ENCODE measurements around the gene TTC21A.
A peak's percentile ranks its signal among the peaks of the same experiment; 100 is the strongest.

The TTC21A gene

DNA sequence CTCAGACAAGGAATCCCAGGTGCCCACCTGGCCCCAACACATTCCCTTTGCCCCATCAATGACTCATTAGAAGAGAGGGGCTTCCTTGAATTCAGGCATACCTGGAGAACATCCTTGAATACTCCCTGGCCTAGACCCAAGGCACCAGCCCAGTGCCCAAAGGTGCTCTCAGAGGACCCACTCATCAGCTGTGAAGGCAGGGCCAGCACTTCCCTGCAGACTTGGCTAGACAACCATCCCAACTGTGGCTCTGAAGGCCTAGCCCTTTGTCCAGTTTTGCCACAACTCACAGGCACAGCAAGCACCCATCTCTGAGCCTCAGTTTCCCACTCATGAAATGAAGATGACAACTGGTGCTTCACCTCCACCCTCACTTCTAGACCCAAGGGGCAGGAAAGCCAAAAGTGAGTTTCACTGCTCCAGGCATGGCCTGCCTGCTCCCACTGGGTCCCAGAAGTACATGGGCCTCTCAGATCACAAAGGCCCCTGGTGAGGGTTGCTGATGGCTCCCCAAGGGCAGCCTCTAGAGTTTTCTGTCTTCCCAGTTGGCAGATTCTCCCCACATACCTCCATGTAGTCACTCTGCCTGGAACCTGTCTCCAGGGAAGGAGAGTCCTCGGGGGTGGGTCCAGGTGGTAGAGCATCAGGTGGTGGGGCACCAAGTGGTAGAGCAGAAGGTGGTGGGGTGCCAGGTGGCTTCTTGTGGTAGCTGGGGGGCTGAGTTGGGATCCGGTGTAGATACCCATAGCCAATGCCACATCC is 7.6 kb upstream of the TTC21A start:
- no peak for DNase-seq (ENCODE audit: low spot score)
- TF ChIP-seq, protein P1, sequence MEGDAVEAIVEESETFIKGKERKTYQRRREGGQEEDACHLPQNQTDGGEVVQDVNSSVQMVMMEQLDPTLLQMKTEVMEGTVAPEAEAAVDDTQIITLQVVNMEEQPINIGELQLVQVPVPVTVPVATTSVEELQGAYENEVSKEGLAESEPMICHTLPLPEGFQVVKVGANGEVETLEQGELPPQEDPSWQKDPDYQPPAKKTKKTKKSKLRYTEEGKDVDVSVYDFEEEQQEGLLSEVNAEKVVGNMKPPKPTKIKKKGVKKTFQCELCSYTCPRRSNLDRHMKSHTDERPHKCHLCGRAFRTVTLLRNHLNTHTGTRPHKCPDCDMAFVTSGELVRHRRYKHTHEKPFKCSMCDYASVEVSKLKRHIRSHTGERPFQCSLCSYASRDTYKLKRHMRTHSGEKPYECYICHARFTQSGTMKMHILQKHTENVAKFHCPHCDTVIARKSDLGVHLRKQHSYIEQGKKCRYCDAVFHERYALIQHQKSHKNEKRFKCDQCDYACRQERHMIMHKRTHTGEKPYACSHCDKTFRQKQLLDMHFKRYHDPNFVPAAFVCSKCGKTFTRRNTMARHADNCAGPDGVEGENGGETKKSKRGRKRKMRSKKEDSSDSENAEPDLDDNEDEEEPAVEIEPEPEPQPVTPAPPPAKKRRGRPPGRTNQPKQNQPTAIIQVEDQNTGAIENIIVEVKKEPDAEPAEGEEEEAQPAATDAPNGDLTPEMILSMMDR (IDR thresholded peaks at IDR 0.05; ENCODE audit: extremely low read depth, missing control alignments) = no peak

DNA sequence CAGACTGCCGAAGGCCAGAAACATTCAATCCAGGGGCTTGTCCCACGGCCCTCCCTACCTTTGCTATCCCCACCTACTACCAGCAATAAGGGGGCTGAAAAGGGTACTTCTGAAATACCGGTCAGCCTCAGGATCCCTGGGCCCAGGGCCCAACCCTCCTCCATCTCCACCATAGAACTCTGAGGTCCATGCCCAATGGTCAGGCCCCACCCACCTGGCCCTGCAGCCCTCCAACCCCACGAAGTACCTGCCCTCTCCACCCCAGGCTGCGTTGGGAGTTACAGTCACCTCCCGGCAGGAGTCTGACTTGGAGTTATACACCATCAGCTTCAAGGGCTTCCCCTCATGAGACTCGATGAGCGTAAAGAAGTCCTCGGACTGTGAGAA is 7.0 kb upstream of the TTC21A start:
- DNase-seq (ENCODE audit: low spot score) = no peak
- TF ChIP-seq, protein P1 (IDR thresholded peaks at IDR 0.05; ENCODE audit: extremely low read depth, missing control alignments) = no peak

DNA sequence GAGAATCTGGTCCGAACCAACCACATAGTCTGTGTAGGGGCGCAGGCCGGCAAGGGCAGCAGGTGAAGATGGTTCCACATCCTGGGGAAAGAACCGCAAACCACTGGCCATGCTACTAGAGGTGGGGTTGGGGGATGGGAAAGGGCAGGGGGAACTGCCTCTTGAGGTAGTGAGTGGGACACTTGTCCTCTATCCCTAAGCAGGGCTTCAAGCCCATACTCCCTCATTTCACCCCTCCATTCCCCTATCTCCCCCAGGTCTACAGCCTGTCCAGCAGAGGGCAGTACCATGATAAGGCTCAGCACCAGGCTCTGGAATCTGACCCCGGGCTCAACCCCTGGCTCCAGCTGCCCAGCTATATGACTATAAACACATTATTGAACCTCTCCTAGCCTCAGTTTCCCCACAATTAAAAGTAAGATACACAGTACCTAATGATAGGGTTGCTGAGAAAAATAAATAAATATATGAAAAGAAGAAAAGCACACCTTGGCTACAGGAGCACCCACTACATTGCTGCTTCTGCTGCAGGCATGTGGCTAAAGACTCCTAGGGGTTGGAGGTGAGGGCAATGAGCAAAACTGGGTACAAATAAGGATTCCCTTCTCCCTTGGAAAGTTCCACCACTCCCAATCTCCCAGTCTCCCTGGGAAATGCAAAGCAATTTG is 6.3 kb upstream of the TTC21A start:
- TF ChIP-seq, protein P1 (IDR thresholded peaks at IDR 0.05; ENCODE audit: extremely low read depth, missing control alignments) = peak; percentile 78
- peak; percentile 82 for DNase-seq (ENCODE audit: low spot score)

DNA sequence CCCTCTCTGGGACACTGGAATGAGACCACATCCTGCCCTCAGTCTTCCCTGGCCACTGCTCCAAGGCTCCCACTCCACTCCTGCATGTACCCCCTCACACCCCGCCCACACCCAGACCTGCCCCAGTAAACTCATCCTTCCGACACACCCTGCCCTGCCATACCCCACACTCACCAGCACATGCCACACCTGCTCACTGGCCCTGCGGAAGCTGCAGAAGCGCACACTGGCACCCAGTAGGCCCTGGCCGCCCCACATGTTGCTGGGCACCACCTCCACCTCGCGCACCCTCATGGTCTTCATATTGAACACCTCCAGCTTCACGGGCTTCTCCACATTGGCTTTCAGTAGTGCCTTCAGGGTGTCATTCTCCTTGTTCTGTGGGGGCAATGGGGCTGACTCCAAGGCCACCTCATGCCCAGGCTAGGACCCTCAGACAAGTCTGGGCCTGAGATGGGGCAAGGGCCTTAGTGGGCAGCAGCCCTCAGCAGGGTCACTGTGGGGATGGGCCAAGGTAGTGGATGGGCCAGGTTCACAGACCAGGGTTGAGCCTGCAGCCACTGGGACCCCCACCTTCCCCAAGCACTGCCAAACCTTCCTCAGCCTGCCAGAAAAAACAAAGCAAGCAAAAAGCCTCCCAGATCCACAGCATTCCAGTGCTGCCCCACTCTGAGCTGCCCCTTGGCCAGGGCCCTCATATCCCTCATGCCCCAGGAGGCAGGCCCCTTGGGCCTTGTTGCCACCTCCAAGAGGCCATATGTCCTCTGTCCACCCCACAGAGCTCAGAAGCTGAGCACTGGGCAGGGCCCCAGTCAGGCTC is 4.8 kb upstream of the TTC21A start:
- TF ChIP-seq, protein P1 (IDR thresholded peaks at IDR 0.05; ENCODE audit: extremely low read depth, missing control alignments) = no peak
- no peak for DNase-seq (ENCODE audit: low spot score)

DNA sequence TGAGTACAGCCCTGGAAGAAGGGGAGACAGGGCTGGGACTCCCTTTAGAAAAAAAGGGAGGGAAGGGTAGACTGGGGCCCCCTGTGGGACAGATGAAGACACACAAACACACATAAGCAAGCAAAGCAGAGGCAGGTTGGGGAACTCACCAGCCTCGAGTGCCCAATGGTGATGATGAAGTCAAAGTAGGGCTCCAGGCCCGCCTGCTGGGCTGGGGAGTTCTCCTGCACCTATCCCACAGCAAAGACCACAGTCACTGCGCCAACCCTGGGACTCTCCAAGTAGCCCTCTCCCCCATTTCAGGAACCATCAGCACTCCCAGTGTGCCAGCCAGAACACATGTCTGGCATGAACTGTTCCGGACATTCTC is 4.2 kb upstream of the TTC21A start:
- TF ChIP-seq, protein P1 (IDR thresholded peaks at IDR 0.05; ENCODE audit: extremely low read depth, missing control alignments) = no peak
- no peak for DNase-seq (ENCODE audit: low spot score)

DNA sequence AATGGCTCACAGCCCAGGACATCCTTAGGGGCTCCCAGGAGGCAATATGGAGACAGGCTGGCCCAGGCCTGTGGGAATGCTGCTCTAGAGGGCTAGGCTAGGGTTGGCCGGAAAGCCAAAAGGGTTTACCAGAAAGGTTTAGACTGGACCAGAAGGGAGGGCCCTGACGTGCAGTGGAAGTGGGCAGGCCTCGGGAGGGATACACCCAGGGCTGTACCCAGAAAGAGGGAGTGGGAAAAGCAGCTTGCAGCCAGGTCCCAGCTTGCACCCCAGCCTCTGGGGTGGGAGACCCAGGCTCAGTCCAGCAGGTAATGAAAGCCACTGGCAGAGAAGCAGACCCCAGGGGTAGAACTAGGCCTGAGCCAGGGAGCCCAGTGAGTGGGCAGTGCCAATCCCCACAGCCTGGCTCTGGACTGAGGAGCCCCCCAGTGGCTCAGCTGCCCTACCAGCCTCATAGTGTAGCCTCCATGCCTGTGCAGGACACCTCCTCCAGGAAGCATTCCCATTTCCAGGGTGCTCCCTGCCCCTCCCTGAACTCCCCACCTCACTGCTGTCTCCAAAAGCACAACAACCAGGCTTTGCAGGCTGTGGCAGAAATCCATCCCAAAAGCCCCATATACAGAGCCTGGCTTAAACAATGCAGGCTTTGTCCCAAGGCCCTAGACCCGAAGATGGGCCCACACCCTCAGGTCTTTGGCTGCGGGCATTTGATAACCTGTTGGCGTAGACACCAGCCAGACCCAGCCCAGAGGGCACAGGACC is 3.5 kb upstream of the TTC21A start:
- no peak for DNase-seq (ENCODE audit: low spot score)
- TF ChIP-seq, protein P1 (IDR thresholded peaks at IDR 0.05; ENCODE audit: extremely low read depth, missing control alignments) = no peak

Data from GM20000 (cell line).